ENCODE data around the gene DRAM2. TPM values are rescaled to one million over a fixed set of nuclear protein-coding genes. Genes with fewer than 3 reads are reported as not detected.

The DRAM2 gene
- total RNA-seq, 1 experiment from 2014 or later = 26.4 TPM

DNA sequence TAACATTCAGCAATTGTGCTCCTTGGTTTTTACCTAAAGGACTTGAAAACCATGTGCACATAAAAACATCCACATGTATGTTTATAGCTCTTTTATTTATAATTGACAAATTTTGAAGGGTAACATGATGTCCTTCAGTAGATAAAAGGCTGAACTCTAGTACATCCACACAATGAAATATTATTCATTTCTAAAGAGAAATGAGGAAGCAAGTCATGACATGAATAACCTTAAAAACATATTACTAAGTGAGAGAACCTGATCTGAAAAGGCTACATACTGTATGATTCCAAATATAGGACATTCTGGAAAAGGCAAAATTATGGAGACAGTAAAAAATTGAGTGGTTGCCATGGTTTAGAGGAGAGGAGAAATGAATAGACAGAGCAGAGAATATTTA lies 50.3 kb downstream of the DRAM2 start (continued):
- TF ChIP-seq, protein P1, sequence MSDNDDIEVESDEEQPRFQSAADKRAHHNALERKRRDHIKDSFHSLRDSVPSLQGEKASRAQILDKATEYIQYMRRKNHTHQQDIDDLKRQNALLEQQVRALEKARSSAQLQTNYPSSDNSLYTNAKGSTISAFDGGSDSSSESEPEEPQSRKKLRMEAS (IDR thresholded peaks at IDR 0.05) = no peak
- TF ChIP-seq EGR1 (IDR thresholded peaks at IDR 0.05; ENCODE audit: low read depth) (no peak), POLR2A (IDR thresholded peaks at IDR 0.05; ENCODE audit: borderline replicate concordance, extremely low read depth, insufficient read depth, insufficient read length) (no peak), RAD21 (IDR thresholded peaks at IDR 0.05; ENCODE audit: low read depth) (no peak)

DNA sequence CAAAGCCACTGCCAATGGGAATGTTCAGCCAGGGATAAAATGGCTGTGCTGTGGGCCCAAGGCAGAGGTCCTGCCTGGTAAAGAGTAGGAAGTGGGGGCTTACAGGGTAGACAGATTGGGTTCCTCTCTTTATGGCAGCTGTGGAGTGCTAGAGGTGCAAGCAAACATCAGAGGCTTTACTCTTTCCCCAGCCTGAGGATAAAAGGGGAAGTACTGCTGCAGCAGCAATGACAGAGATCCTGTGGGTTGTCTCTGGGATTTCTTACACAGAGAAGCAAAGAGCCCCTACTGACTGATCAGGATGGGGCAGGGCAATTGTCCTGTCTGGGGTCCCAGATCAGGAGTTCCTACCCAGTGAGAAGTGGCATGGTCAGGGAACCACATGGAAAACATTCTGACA lies 54.2 kb downstream of the DRAM2 start:
- Histone ChIP-seq H3K9me2 (ENCODE audit: insufficient read depth) (no peaks in the 10 kb centered on the region), H3K4me1 (ENCODE audit: control insufficient read depth in 1 of 2, insufficient read depth in 2 of 2, low read length in 2 of 2) (no peaks in the 10 kb centered on the region), H2AFZ (ENCODE audit: low read depth, low read length, poor library complexity, severe bottlenecking) (no peak overlapping the region), H3K27me3 (ENCODE audit: insufficient read depth, low read length) (peaks cover 6% of the 10 kb centered on the region; the same call in 1 of the 2 replicates), H3K79me2 (ENCODE audit: insufficient read depth, low read length) (no peaks in the 10 kb centered on the region), H3K4me3 (replicated peaks in 1 of 2; ENCODE audit: low read depth in 1 of 2, low read length in 2 of 2) (no peak overlapping the region), H3K36me3 (ENCODE audit: control insufficient read depth in 1 of 2, insufficient read depth in 2 of 2, low read length in 2 of 2) (no peaks in the 10 kb centered on the region), H3K27ac (ENCODE audit: low read depth, low read length) (no peak overlapping the region), H3K4me2 (ENCODE audit: low read length) (no peak overlapping the region), H3K9me3 (ENCODE audit: control insufficient read depth in 1 of 2, insufficient read depth in 1 of 2, low read depth in 1 of 2, low read length in 2 of 2) (no peaks in the 10 kb centered on the region), H4K20me1 (ENCODE audit: insufficient read depth) (no peaks in the 10 kb centered on the region), H3K9ac (ENCODE audit: low read length) (no peak overlapping the region)
- no peak for ATAC-seq
- CTCF ChIA-PET = no interaction called here
- no TSS peak for BruUV-seq (replicated peaks)
- RAD21 ChIA-PET (ENCODE audit: low non-redundant PET in 1 of 2, low total read pairs in 2 of 2, uncharacterized antibody in 2 of 2, unreplicated experiment in 2 of 2) = no interaction called here
- POLR2A ChIA-PET = no interaction called here
- no peak for DNase-seq (ENCODE audit: low read depth, low spot score)
- intact Hi-C loops (cut with micrococcal nuclease) = no loop called here
- TF ChIP-seq FOSL1 (IDR thresholded peaks at IDR 0.05; ENCODE audit: low read depth) (no peak), POLR2A (IDR thresholded peaks at IDR 0.05; ENCODE audit: borderline replicate concordance, extremely low read depth, insufficient read depth, insufficient read length) (no peak)

DNA sequence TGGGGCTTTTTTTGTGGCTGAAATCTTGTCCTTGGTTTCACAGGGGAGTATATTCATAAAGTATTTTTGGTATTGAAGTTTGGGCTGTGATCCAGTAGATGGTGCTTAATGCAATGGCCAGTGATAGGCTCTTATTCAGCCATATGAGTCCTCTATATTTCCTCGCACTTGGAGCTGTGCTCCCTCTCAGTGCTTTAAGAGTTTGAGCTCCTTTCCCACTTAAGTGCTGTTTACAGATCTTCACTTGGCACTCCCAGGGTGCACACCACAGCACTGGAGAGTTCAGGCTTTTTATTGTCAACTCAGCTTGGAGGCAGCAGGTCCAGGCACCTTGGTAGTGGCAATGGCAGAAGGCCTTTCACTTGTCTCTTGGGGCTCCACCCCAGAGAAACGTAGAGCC lies 54.9 kb downstream of the DRAM2 start:
- RAD21 ChIA-PET (ENCODE audit: low non-redundant PET in 1 of 2, low total read pairs in 2 of 2, uncharacterized antibody in 2 of 2, unreplicated experiment in 2 of 2) = no interaction called here
- no peak for ATAC-seq
- CTCF ChIA-PET = no interaction called here
- TF ChIP-seq JUND (IDR thresholded peaks at IDR 0.05) (no peak), TCF7L2 (IDR thresholded peaks at IDR 0.05; ENCODE audit: borderline replicate concordance, extremely low read depth, insufficient read depth, insufficient read length) (no peak), ELF1 (IDR thresholded peaks at IDR 0.05; ENCODE audit: borderline replicate concordance, low read depth) (no peak), EGR1 (IDR thresholded peaks at IDR 0.05; ENCODE audit: low read depth) (no peak), FOSL1 (IDR thresholded peaks at IDR 0.05; ENCODE audit: low read depth) (no peak), ZNF274 (IDR thresholded peaks at IDR 0.05; ENCODE audit: low read depth, low read length) (no peak), POLR2AphosphoS5 (IDR thresholded peaks at IDR 0.05; ENCODE audit: low read depth, low read length) (no peak), POLR2A (IDR thresholded peaks at IDR 0.05; ENCODE audit: borderline replicate concordance, extremely low read depth, insufficient read depth, insufficient read length) (no peak), SRF (IDR thresholded peaks at IDR 0.05; ENCODE audit: low read depth) (no peak), SP1 (IDR thresholded peaks at IDR 0.05; ENCODE audit: low read depth) (no peak), ZFX (IDR thresholded peaks at IDR 0.05) (no peak)
- TF ChIP-seq, protein P2, sequence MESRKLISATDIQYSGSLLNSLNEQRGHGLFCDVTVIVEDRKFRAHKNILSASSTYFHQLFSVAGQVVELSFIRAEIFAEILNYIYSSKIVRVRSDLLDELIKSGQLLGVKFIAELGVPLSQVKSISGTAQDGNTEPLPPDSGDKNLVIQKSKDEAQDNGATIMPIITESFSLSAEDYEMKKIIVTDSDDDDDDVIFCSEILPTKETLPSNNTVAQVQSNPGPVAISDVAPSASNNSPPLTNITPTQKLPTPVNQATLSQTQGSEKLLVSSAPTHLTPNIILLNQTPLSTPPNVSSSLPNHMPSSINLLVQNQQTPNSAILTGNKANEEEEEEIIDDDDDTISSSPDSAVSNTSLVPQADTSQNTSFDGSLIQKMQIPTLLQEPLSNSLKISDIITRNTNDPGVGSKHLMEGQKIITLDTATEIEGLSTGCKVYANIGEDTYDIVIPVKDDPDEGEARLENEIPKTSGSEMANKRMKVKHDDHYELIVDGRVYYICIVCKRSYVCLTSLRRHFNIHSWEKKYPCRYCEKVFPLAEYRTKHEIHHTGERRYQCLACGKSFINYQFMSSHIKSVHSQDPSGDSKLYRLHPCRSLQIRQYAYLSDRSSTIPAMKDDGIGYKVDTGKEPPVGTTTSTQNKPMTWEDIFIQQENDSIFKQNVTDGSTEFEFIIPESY (IDR thresholded peaks at IDR 0.05; ENCODE audit: extremely low read depth, insufficient replicate concordance, low read length) = no peak
- TF ChIP-seq, protein P3, sequence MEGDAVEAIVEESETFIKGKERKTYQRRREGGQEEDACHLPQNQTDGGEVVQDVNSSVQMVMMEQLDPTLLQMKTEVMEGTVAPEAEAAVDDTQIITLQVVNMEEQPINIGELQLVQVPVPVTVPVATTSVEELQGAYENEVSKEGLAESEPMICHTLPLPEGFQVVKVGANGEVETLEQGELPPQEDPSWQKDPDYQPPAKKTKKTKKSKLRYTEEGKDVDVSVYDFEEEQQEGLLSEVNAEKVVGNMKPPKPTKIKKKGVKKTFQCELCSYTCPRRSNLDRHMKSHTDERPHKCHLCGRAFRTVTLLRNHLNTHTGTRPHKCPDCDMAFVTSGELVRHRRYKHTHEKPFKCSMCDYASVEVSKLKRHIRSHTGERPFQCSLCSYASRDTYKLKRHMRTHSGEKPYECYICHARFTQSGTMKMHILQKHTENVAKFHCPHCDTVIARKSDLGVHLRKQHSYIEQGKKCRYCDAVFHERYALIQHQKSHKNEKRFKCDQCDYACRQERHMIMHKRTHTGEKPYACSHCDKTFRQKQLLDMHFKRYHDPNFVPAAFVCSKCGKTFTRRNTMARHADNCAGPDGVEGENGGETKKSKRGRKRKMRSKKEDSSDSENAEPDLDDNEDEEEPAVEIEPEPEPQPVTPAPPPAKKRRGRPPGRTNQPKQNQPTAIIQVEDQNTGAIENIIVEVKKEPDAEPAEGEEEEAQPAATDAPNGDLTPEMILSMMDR (IDR thresholded peaks at IDR 0.05 in 2 of 3, conservative IDR thresholded peaks at IDR 0.05 in 1 of 3; ENCODE audit: borderline replicate concordance in 1 of 3, insufficient read depth in 1 of 3, low read depth in 2 of 3, low read length in 2 of 3) = no peak
- TF ChIP-seq, protein P4, sequence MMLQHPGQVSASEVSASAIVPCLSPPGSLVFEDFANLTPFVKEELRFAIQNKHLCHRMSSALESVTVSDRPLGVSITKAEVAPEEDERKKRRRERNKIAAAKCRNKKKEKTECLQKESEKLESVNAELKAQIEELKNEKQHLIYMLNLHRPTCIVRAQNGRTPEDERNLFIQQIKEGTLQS (IDR thresholded peaks at IDR 0.05) = no peak

More for the DNA sequence above, 54.9 kb downstream of the DRAM2 start:
- H3K9me2 ChIP-seq (ENCODE audit: insufficient read depth) = no peaks in the 10 kb centered on the region
- no peak overlapping the region for H3K9ac ChIP-seq (ENCODE audit: low read length)
- no peaks in the 10 kb centered on the region for H4K20me1 ChIP-seq (ENCODE audit: insufficient read depth)
- no peaks in the 10 kb centered on the region for H3K79me2 ChIP-seq (ENCODE audit: insufficient read depth, low read length)
- no peaks in the 10 kb centered on the region for H3K36me3 ChIP-seq (ENCODE audit: control insufficient read depth in 1 of 2, insufficient read depth in 2 of 2, low read length in 2 of 2)
- DNase-seq (ENCODE audit: low read depth, low spot score) = no peak
- no peaks in the 10 kb centered on the region for H3K9me3 ChIP-seq (ENCODE audit: control insufficient read depth in 1 of 2, insufficient read depth in 1 of 2, low read depth in 1 of 2, low read length in 2 of 2)
- H2AFZ ChIP-seq (ENCODE audit: low read depth, low read length, poor library complexity, severe bottlenecking) = no peak overlapping the region
- POLR2A ChIA-PET = no interaction called here
- no TSS peak for BruUV-seq (replicated peaks)
- no peak overlapping the region for H3K4me3 ChIP-seq (replicated peaks in 1 of 2; ENCODE audit: low read depth in 1 of 2, low read length in 2 of 2)
- intact Hi-C loops (cut with micrococcal nuclease) = no loop called here
- H3K4me1 ChIP-seq (ENCODE audit: control insufficient read depth in 1 of 2, insufficient read depth in 2 of 2, low read length in 2 of 2) = no peaks in the 10 kb centered on the region
- H3K27me3 ChIP-seq (ENCODE audit: insufficient read depth, low read length) = peaks cover 6% of the 10 kb centered on the region; the same call in 1 of the 2 replicates
- no peak overlapping the region for H3K4me2 ChIP-seq (ENCODE audit: low read length)
- no peak overlapping the region for H3K27ac ChIP-seq (ENCODE audit: low read depth, low read length)
